ENCODE results near the gene SCNM1.

SCNM1 gene

GRCh38 chr1:151164732-151165280 lies 1.1 kb upstream of the SCNM1 start:
- no peak for TF ChIP-seq SPI1 (IDR thresholded peaks at IDR 0.05; ENCODE audit: borderline replicate concordance, low read depth)
- TF ChIP-seq REST (IDR thresholded peaks at IDR 0.05; ENCODE audit: insufficient replicate concordance, low read depth), result no peak
- TF ChIP-seq POLR2AphosphoS5 (IDR thresholded peaks at IDR 0.05; ENCODE audit: low read depth), result no peak
- TF ChIP-seq CTCF (IDR thresholded peaks at IDR 0.05; ENCODE audit: insufficient read depth, low read length), result no peak
- TF ChIP-seq GABPA (IDR thresholded peaks at IDR 0.05; ENCODE audit: low read depth), result no peak
- no peak for DNase-seq (ENCODE audit: low read depth in 1 of 2, low spot score in 1 of 2)
- Histone ChIP-seq H3K27me3 (ENCODE audit: insufficient read depth, poor library complexity, severe bottlenecking) (no peaks in the 10 kb centered on the region), H3K27ac (replicated peaks) (no peak overlapping the region), H3K4me3 (replicated peaks; ENCODE audit: insufficient read depth, low read length) (peak overlapping the region; percentile 46)

- TF ChIP-seq SPI1 (IDR thresholded peaks at IDR 0.05; ENCODE audit: borderline replicate concordance, low read depth) (no peak), POLR2AphosphoS5 (IDR thresholded peaks at IDR 0.05; ENCODE audit: low read depth) (no peak), CTCF (IDR thresholded peaks at IDR 0.05; ENCODE audit: insufficient read depth, low read length) (no peak), REST (IDR thresholded peaks at IDR 0.05; ENCODE audit: insufficient replicate concordance, low read depth) (no peak), GABPA (IDR thresholded peaks at IDR 0.05; ENCODE audit: low read depth) (no peak)
- peak overlapping the region; percentile 53 for H3K27ac ChIP-seq (replicated peaks)
- peak overlapping the region; percentile 46 for H3K4me3 ChIP-seq (replicated peaks; ENCODE audit: insufficient read depth, low read length)
- no peak for DNase-seq (ENCODE audit: low read depth in 1 of 2, low spot score in 1 of 2)
- H3K27me3 ChIP-seq (ENCODE audit: insufficient read depth, poor library complexity, severe bottlenecking), result no peaks in the 10 kb centered on the region
Observed at GRCh38 chr1:151165281-151165737, 635 bp upstream of the SCNM1 start.

- DNase-seq (ENCODE audit: low read depth in 1 of 2, low spot score in 1 of 2), result no peak
- TF ChIP-seq CTCF (IDR thresholded peaks at IDR 0.05; ENCODE audit: insufficient read depth, low read length) (no peak), REST (IDR thresholded peaks at IDR 0.05; ENCODE audit: insufficient replicate concordance, low read depth) (no peak), POLR2AphosphoS5 (IDR thresholded peaks at IDR 0.05; ENCODE audit: low read depth) (no peak), GABPA (IDR thresholded peaks at IDR 0.05; ENCODE audit: low read depth) (no peak), SPI1 (IDR thresholded peaks at IDR 0.05; ENCODE audit: borderline replicate concordance, low read depth) (no peak)
- no peaks in the 10 kb centered on the region for H3K27me3 ChIP-seq (ENCODE audit: insufficient read depth, poor library complexity, severe bottlenecking)
- H3K27ac ChIP-seq (replicated peaks), result peak overlapping the region; percentile 66
- H3K4me3 ChIP-seq (replicated peaks; ENCODE audit: insufficient read depth, low read length), result peak overlapping the region; percentile 75
Observed at GRCh38 chr1:151166505-151166956, 587 bp downstream of the SCNM1 start.

Data from HL-60 (cell line).